Nephron (organoid): Measurements from ENCODE around the gene CCBE1.
A peak's percentile ranks its signal among the peaks of the same experiment; 100 is the strongest.

ENCODE experiments used
- H3K27ac Mint-ChIP-seq, 3 experiments: 2 replicates each; pipeline ENCODE4 v1.8.0; 2020; ENCODE audit warnings: mixed read lengths in 3 of 3, mild to moderate bottlenecking in 2 of 3, moderate library complexity in 1 of 3
- H3K27me3 Mint-ChIP-seq: 2 replicates; pipeline ENCODE4 v1.8.0; 2021; ENCODE audit warnings: low read depth, mild to moderate bottlenecking, moderate library complexity, mixed read lengths
- H3K36me3 Mint-ChIP-seq: 2 replicates; pipeline ENCODE4 v1.8.0; 2020; ENCODE audit warnings: low read depth, mixed read lengths
- H3K4me1 Mint-ChIP-seq: 2 replicates; pipeline ENCODE4 v1.8.0; 2020; ENCODE audit warnings: mixed read lengths
- H3K4me3 Mint-ChIP-seq, 3 experiments: 2 replicates each; pipeline ENCODE4 v1.8.0; 2020; ENCODE audit warnings: mild to moderate bottlenecking in 3 of 3, mixed read lengths in 3 of 3, moderate library complexity in 2 of 3
- H3K9me3 Mint-ChIP-seq: 2 replicates; pipeline ENCODE4 v1.8.0; 2020; ENCODE audit warnings: mixed read lengths
- CTCF ChIP-seq, 3 experiments: fragments of 200-600 bp; sonication (generic); IDR thresholded peaks; one replicate each; pipeline ENCODE4 v1.5.0; 2021; ENCODE audit warnings: antibody characterized with exemption in 3 of 3; ENCODE audit not compliant: unreplicated experiment in 3 of 3

Gene CCBE1

DNA sequence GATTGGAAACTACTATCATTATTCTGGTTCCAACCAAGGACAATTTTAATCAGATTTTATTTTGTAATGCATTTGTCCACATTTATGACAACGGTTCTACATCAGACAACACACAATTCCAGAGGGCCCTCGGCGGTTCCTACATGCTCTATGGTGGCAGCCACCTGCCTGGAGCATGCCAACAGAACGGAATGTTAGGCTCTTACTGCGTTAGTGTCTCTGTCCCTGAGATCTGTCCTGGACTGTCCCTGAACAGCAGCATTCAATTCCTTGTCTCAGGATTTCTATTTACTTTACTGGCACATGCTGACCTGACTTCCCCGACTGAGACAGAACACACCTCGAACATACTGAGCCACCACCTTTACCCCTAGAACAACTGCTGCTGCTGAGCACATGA lies 117.7 kb downstream of the CCBE1 start:
- no peak for TF ChIP-seq CTCF (IDR thresholded peaks at IDR 0.05; ENCODE audit: unreplicated experiment in 3 of 3)
- peaks cover 4% of the 10 kb centered on the region for H3K27me3 Mint-ChIP-seq
- peaks cover 4% of the 10 kb centered on the region for H3K36me3 Mint-ChIP-seq
- no peak overlapping the region for H3K4me3 Mint-ChIP-seq
- H3K27ac Mint-ChIP-seq, result peak overlapping the region; percentile 11 to 17 (median 13)
- peaks cover 45% of the 10 kb centered on the region for H3K4me1 Mint-ChIP-seq
- H3K9me3 Mint-ChIP-seq, result peaks cover under 1% of the 10 kb centered on the region

- Mint-ChIP-seq H3K27me3 (peaks cover 4% of the 10 kb centered on the region), H3K27ac (peak overlapping the region; percentile 29 to 81 (median 39))
Measured at GRCh38 chr18:59577386-59577655, 119.9 kb downstream of the CCBE1 start.

GRCh38 chr18:59576541-59577385 lies 120.5 kb downstream of the CCBE1 start:
- Mint-ChIP-seq H3K36me3 (peaks cover 4% of the 10 kb centered on the region), H3K4me3 (no peak overlapping the region), H3K9me3 (no peaks in the 10 kb centered on the region), H3K27me3 (peaks cover 4% of the 10 kb centered on the region), H3K27ac (peak overlapping the region; percentile 39 to 81 (median 79)), H3K4me1 (peaks cover 52% of the 10 kb centered on the region)
- TF ChIP-seq CTCF (IDR thresholded peaks at IDR 0.05; ENCODE audit: unreplicated experiment in 3 of 3), result no peak

More at GRCh38 chr18:59577386-59577655, 119.9 kb downstream of the CCBE1 start:
- H3K9me3 Mint-ChIP-seq, result no peaks in the 10 kb centered on the region
- no peak for TF ChIP-seq CTCF (IDR thresholded peaks at IDR 0.05; ENCODE audit: unreplicated experiment in 3 of 3)
- no peak overlapping the region for H3K4me3 Mint-ChIP-seq
- H3K36me3 Mint-ChIP-seq, result peaks cover 4% of the 10 kb centered on the region
- peaks cover 52% of the 10 kb centered on the region for H3K4me1 Mint-ChIP-seq

DNA sequence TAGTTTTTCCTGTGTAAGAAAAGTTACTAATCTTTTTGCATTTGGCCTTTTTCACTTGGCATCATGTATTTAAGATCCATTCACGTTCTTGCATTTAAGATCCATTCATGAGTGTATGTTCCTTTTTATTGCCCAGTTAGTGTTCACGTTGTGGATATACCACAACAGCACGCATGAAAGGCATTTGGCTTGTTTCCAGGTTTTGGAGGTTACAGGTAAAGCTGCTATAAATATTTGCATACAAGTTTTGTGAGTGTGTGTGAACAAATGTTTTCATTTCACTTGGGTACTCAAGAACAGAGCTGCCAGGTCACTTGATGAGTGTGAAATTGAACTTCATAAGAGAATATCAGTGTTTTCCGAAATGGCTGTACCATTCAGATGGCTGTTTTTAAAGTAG lies 121.2 kb downstream of the CCBE1 start:
- TF ChIP-seq CTCF (IDR thresholded peaks at IDR 0.05; ENCODE audit: unreplicated experiment in 3 of 3), result no peak
- Mint-ChIP-seq H3K27me3 (peaks cover 4% of the 10 kb centered on the region), H3K4me3 (no peak overlapping the region), H3K36me3 (peaks cover 4% of the 10 kb centered on the region), H3K4me1 (peaks cover 55% of the 10 kb centered on the region), H3K9me3 (no peaks in the 10 kb centered on the region), H3K27ac (peak overlapping the region in 2 of 3 experiments; percentile 16 to 53)

GRCh38 chr18:59573962-59574361 lies 123.3 kb downstream of the CCBE1 start:
- TF ChIP-seq CTCF (IDR thresholded peaks at IDR 0.05; ENCODE audit: unreplicated experiment in 3 of 3), result no peak
- H3K4me1 Mint-ChIP-seq, result peaks cover 64% of the 10 kb centered on the region
- peak overlapping the region; percentile 59 to 75 (median 70) for H3K27ac Mint-ChIP-seq
- no peaks in the 10 kb centered on the region for H3K9me3 Mint-ChIP-seq
- no peak overlapping the region for H3K4me3 Mint-ChIP-seq
- no peaks in the 10 kb centered on the region for H3K27me3 Mint-ChIP-seq
- peaks cover 4% of the 10 kb centered on the region for H3K36me3 Mint-ChIP-seq

- Mint-ChIP-seq H3K4me1 (peaks cover 72% of the 10 kb centered on the region), H3K4me3 (no peak overlapping the region), H3K27ac (peak overlapping the region in 2 of 3 experiments; percentile 69 to 87), H3K9me3 (no peaks in the 10 kb centered on the region), H3K36me3 (no peaks in the 10 kb centered on the region), H3K27me3 (no peaks in the 10 kb centered on the region)
- TF ChIP-seq CTCF (IDR thresholded peaks at IDR 0.05; ENCODE audit: unreplicated experiment in 3 of 3), result no peak
Measured at GRCh38 chr18:59571902-59572301, 125.3 kb downstream of the CCBE1 start.
